ENCODE data around the gene UBE2R2. TPM values are rescaled to one million over a fixed set of nuclear protein-coding genes. Genes with fewer than 3 reads are reported as not detected.

UBE2R2 gene
- total and polyA plus RNA-seq, 7 donors, result 20.3 to 62.9 (median 51.3) TPM

- peak in 1 of 2 donors; percentile 64 for DNase-seq
- WGBS, 3 donors, result 33 to 41% (median 35%) methylated on average over 10 of the region's 10 CpGs
- H3K27ac ChIP-seq, result peak overlapping the region; percentile 73
- no peaks in the 10 kb centered on the region for H3K27me3 ChIP-seq (ENCODE audit: insufficient read depth in 3 of 3, low read length in 2 of 3)
- TF ChIP-seq, protein P1, sequence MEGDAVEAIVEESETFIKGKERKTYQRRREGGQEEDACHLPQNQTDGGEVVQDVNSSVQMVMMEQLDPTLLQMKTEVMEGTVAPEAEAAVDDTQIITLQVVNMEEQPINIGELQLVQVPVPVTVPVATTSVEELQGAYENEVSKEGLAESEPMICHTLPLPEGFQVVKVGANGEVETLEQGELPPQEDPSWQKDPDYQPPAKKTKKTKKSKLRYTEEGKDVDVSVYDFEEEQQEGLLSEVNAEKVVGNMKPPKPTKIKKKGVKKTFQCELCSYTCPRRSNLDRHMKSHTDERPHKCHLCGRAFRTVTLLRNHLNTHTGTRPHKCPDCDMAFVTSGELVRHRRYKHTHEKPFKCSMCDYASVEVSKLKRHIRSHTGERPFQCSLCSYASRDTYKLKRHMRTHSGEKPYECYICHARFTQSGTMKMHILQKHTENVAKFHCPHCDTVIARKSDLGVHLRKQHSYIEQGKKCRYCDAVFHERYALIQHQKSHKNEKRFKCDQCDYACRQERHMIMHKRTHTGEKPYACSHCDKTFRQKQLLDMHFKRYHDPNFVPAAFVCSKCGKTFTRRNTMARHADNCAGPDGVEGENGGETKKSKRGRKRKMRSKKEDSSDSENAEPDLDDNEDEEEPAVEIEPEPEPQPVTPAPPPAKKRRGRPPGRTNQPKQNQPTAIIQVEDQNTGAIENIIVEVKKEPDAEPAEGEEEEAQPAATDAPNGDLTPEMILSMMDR (IDR thresholded peaks at IDR 0.05), result no peak
- intact Hi-C loops (cut with DNase I), result no loop called here
- no peaks in the 10 kb centered on the region for H3K9me3 ChIP-seq
- H3K4me3 ChIP-seq, result no peak overlapping the region
- H3K4me1 ChIP-seq, result peaks cover 69% of the 10 kb centered on the region
- peak; percentile 62 to 77 (median 70) for ATAC-seq
- H3K36me3 ChIP-seq (ENCODE audit: insufficient read depth in 1 of 2, low read depth in 1 of 2), result no peaks in the 10 kb centered on the region
Observed at GRCh38 chr9:33877727-33878489, 60.9 kb downstream of the UBE2R2 start.

DNA sequence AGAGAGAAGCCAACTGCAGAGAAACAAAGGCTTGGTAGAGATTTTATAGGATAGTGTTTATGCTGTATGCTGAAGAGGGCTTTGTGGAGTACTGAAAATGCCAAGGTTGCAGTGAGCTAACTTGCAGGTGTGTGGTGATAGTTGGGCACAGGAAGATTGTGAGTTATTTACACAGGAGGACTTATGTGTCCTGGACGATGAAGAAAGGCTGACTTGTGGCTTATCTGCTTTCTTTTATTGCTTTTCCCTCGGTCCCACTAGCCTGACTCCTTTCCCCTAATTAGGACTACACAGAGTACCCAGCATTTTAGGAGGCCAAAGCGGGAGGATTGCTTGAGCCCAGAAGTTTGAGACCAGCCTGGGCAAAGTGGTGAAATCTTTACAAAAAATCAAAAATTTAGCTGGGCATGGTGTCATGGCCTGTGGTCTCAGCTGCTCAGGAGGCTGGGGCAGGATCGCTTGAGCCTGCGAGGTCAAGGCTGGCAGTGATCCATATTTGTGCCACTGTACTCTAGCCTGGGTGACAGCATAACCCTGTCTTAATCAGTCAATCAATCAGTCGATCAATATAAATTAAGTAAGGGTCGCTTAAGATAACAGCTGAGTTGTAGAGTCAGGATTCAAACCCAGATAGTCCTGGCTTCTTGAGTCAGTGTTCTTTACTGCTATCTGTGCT is 61.9 kb downstream of the UBE2R2 start:
- Histone ChIP-seq H3K9me3 (no peaks in the 10 kb centered on the region), H3K4me1 (peaks cover 70% of the 10 kb centered on the region), H3K4me3 (no peak overlapping the region), H3K27me3 (ENCODE audit: insufficient read depth in 3 of 3, low read length in 2 of 3) (no peaks in the 10 kb centered on the region), H3K36me3 (ENCODE audit: insufficient read depth in 1 of 2, low read depth in 1 of 2) (no peaks in the 10 kb centered on the region), H3K27ac (peak overlapping the region; percentile 73)
- ATAC-seq (no peak), DNase-seq (no peak)
- intact Hi-C loops (cut with DNase I), result no loop called here
- TF ChIP-seq, protein P1 (IDR thresholded peaks at IDR 0.05), result no peak
- 70 to 82% (median 72%) methylated on average over 7 of the region's 7 CpGs for WGBS, 3 donors

DNA sequence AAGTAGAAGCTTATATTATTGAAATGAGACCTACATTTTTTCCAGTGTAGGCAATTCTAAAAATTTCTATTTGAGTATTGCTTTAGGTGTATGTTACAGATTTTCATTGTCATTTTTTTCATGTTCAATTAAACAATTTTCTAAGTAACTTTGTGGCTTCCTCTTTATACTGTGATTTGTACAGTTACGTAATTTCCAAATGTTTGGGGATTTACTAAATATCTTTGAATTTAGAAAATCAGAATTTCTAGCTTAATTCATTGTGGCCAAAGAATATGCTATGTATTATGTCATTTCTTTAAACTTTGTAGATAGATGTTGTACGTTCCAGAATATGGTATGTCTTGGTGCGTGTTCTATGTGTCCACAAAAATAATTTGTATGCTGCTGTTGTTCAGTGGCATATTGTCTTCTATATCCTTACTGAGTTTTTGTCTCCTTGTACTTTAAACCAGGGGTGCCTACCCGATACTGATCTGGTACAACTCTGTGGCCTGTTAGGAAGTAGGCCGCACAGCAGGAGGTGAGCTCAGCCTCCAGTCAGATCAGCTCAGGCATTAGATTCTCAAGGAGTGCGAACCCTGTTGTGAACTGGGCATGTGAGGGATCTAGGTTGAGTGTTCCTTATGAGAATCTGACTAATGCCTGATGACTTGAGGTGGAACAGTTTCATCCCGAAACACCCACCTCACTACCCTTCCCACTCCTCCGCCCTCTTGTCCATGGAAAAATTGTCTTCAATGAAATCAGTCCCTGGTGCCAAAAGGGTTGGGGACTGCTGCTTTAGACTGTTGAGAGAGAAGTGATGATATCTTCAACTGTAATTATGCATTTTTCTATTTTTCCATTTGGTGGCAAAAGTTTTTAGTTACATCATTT is 63.5 kb downstream of the UBE2R2 start:
- no peak for DNase-seq
- no peak overlapping the region for H3K4me3 ChIP-seq
- no peaks in the 10 kb centered on the region for H3K27me3 ChIP-seq (ENCODE audit: insufficient read depth in 3 of 3, low read length in 2 of 3)
- peak in 2 of 4 donors; percentile 16 to 20 for ATAC-seq
- peaks cover 78% of the 10 kb centered on the region for H3K4me1 ChIP-seq
- 90 to 96% (median 94%) methylated on average over 8 of the region's 8 CpGs for WGBS, 3 donors
- intact Hi-C loops (cut with DNase I), result no loop called here
- peak overlapping the region; percentile 13 for H3K27ac ChIP-seq
- no peaks in the 10 kb centered on the region for H3K36me3 ChIP-seq (ENCODE audit: insufficient read depth in 1 of 2, low read depth in 1 of 2)
- H3K9me3 ChIP-seq, result no peaks in the 10 kb centered on the region
- TF ChIP-seq, protein P1 (IDR thresholded peaks at IDR 0.05), result no peak

DNA sequence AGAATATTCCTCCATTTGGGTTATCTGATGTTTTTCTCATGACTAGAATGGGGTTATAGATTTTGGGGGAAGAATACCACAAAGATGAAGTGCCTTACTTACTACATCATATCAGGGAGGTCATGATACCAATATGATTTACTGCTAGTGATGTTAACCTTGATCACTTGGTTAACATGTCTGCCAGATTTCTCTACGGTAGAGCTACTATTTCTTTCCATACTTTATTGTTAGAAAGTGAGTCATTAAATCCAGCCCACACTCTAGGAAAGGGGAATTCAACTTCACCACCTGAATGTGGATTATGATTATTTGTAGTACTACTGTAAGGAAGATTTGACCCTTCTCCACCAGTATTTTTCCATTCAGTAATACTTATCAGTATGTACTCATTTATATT is 64.7 kb downstream of the UBE2R2 start:
- 0 to 8% (median 6%) methylated on average over 1 of the region's 1 CpG for WGBS, 3 donors
- ATAC-seq, result peak; percentile 73 to 77 (median 75)

More for the DNA sequence above, 64.7 kb downstream of the UBE2R2 start:
- intact Hi-C loops (cut with DNase I), result no loop called here
- no peaks in the 10 kb centered on the region for H3K9me3 ChIP-seq
- no peak for DNase-seq
- TF ChIP-seq, protein P1 (IDR thresholded peaks at IDR 0.05), result no peak
- H3K4me1 ChIP-seq, result peaks cover 86% of the 10 kb centered on the region
- no peaks in the 10 kb centered on the region for H3K36me3 ChIP-seq (ENCODE audit: insufficient read depth in 1 of 2, low read depth in 1 of 2)
- no peaks in the 10 kb centered on the region for H3K27me3 ChIP-seq (ENCODE audit: insufficient read depth in 3 of 3, low read length in 2 of 3)
- no peak overlapping the region for H3K4me3 ChIP-seq
- H3K27ac ChIP-seq, result peak overlapping the region; percentile 34

All from psoas muscle (tissue), 8 donors.